Loucy (cell line): ENCODE results near the gene TRAPPC12.

Experiments
- CTCF ChIP-seq: fragments of 200-600 bp; sonication (generic); conservative IDR thresholded peaks from 2 replicates; pipeline ENCODE4 v1.5.1; 2014; ENCODE audit warnings: mild to moderate bottlenecking, antibody characterized with exemption, low read length
- EZH2phosphoT487 ChIP-seq: fragments of 200-600 bp; IDR thresholded peaks from 2 replicates; pipeline ENCODE4 v1.6.1; 2018; ENCODE audit warnings: antibody characterized with exemption, mild to moderate bottlenecking, moderate library complexity, borderline replicate concordance

- TF ChIP-seq CTCF (no peak), EZH2phosphoT487 (no peak)
Observed at GRCh38 chr2:3345621-3346020, 33.9 kb upstream of the TRAPPC12 start.
